Gastroesophageal sphincter (tissue), 3 donors: Measurements from ENCODE around the gene VWA5A.
A peak's percentile ranks its signal among the peaks of the same experiment; 100 is the strongest.

Experiments
- POLR2AphosphoS5 ChIP-seq: sonication (generic); formaldehyde crosslinking; IDR thresholded peaks from one replicate; pipeline ENCODE4 v1.6.1; 2017; ENCODE audit warnings: antibody characterized with exemption
- TF ChIP-seq, protein P1 (sequence below), 4 experiments: fragments of 200-600 bp in 2 of 4; fragments of 450-650 bp in 2 of 4; sonication (generic) in 1 of 4; IDR thresholded peaks; one replicate each; pipeline ENCODE4 v1.5.1; 2017 to 2019; ENCODE audit warnings: antibody characterized with exemption in 4 of 4, mild to moderate bottlenecking in 2 of 4, moderate library complexity in 2 of 4

- no peak for TF ChIP-seq POLR2AphosphoS5
- TF ChIP-seq, protein P1, sequence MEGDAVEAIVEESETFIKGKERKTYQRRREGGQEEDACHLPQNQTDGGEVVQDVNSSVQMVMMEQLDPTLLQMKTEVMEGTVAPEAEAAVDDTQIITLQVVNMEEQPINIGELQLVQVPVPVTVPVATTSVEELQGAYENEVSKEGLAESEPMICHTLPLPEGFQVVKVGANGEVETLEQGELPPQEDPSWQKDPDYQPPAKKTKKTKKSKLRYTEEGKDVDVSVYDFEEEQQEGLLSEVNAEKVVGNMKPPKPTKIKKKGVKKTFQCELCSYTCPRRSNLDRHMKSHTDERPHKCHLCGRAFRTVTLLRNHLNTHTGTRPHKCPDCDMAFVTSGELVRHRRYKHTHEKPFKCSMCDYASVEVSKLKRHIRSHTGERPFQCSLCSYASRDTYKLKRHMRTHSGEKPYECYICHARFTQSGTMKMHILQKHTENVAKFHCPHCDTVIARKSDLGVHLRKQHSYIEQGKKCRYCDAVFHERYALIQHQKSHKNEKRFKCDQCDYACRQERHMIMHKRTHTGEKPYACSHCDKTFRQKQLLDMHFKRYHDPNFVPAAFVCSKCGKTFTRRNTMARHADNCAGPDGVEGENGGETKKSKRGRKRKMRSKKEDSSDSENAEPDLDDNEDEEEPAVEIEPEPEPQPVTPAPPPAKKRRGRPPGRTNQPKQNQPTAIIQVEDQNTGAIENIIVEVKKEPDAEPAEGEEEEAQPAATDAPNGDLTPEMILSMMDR (IDR thresholded peaks at IDR 0.05): peak; percentile 56 to 81 (median 66)
Measured at GRCh38 chr11:124070915-124071622, 44.2 kb upstream of the VWA5A start.
